ENCODE measurements around the gene OTULIN.

Gene OTULIN

DNA sequence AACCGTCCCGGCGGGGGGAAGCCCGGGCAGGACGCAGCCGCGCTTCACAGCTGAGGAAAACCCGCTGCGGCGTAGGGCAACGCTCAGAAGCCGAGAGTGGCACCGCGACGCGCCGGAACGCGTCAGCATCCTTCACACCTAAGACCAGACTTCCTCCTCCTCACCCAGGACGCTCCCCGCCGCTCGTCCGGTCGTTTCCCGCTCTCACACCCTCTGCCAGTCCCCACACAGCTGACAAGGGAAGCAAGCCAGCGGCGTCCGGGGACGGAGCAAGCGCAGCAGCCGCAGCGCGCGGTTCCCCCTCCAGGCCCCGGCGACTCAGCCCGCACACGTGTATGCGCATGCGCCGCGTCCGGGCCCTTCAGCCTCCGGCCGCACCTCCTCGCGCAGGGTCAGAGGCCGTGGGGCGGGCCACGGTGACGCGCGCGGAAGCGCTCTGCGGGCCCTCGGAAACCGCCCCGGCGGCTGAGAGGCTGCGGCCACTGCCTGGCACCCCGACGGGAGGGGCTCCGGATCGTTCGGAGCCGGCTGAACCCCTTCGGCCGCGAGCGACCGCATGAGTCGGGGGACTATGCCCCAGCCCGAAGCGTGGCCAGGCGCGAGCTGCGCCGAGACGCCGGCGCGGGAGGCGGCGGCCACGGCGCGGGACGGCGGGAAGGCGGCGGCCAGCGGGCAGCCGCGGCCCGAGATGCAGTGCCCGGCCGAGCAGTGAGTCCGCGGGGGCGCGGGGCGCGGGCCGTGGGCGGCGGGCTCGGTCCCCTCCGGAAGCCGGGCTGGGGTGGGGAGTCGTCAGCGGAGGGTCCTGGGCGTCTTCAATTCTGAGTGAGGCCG is at the start of gene OTULIN:
OTULIN (plus strand) TSS at position 449 of the 831 bp plus-strand sequence; CDS start at position 557, 108 bp downstream.
- DNase-seq (ENCODE audit: low read depth in 2 of 2), result peak; percentile 70 to 79

DNA sequence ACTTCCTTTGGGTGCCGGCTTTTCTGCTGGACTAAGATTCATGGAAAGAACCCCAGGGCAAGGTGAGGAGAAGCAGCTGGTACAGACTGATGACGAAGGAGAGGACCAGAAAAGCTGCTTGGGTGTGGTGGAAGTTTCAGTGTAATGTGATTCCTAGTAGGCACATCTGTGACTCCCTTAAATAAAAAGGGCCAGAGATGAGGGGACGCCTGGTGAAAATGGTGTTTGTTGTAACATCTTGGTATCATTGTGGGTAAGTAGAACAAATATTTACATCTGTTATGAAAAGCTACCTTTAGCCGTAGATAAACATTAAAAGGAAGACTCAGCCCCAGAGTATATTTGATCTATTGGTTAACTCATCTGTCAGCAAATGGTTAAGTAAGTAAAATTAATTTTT is 49.2 kb upstream of the OTULIN start:
- DNase-seq (ENCODE audit: low read depth in 2 of 2), result no peak

GRCh38 chr5:14617441-14617840 is 47.1 kb upstream of the OTULIN start:
- no peak for DNase-seq (ENCODE audit: low read depth in 2 of 2)

DNA sequence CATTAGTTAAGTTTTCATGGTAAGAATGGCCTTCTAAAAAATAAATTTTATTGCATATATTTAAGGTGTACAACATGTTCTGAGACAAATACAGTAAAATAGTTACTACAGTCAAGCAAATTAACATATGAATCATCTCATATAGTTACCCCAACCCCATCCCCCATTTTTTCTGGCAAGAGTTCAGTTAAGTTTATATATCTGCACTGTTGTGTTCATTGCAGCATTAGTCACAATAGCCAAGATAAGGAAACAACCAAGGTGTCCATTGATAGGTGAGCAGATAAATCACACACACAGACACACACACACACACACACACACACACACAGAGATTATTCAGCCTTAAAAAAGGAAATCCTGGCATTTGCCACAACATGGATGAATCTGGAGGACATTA is 37.2 kb upstream of the OTULIN start:
- no peak for DNase-seq (ENCODE audit: low read depth in 2 of 2)

GRCh38 chr5:14628346-14628745 is 36.2 kb upstream of the OTULIN start:
- peak in 1 of 2 experiments; percentile 23 for DNase-seq (ENCODE audit: low read depth in 2 of 2)

DNA sequence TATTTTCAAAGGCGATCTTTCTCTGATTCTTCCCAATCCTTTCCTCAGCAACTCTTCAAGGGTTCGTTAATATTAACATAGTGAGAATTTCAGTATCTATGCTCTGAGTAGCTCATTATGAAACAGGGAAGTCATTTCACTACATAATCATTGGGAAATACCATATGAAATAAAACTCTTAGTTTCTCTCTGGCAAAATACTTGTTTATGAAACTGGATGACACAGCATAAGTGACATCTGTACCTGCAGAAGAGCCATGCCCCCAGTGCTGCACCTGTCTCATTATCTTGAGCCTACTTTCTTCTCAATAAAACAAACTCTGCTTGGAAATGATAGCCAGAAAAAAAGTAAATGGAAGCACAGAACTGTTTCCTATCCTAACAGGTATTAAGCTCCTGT is 33.8 kb upstream of the OTULIN start:
- no peak for DNase-seq (ENCODE audit: low read depth in 2 of 2)

GRCh38 chr5:14635656-14636055 is 28.9 kb upstream of the OTULIN start:
- DNase-seq (ENCODE audit: low read depth in 2 of 2), result no peak

GRCh38 chr5:14640765-14641164 is 23.8 kb upstream of the OTULIN start:
- no peak for DNase-seq (ENCODE audit: low read depth in 2 of 2)

DNA sequence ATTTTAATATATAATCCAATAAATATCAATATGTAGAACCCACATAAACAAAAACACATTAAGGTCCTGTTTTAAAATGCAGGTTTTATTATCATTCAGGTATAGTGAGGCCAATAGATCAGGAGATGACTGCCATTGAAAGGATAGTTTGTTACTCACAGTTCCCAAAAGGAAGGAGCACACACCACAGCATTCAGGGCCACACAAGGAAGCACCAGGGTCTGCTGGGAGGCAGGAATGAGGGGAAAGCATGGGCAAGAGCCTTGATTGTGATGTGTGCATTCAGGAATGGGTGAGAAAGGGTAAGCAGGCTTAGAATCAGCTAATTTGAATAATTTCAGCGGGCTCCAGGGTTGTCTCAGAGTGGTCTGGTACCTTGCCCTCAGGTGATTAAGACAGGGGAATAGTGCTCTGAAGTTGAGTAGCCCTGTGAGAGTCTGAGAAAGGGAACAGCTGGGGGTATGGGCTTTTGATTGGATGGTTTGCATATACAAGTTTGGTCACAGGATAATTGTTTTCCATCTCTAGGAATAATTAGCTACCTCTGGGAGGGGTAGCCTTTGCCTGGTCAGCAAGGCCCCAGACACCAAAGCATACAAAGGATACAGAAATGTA is 19.8 kb upstream of the OTULIN start:
- DNase-seq (ENCODE audit: low read depth in 2 of 2), result no peak

DNA sequence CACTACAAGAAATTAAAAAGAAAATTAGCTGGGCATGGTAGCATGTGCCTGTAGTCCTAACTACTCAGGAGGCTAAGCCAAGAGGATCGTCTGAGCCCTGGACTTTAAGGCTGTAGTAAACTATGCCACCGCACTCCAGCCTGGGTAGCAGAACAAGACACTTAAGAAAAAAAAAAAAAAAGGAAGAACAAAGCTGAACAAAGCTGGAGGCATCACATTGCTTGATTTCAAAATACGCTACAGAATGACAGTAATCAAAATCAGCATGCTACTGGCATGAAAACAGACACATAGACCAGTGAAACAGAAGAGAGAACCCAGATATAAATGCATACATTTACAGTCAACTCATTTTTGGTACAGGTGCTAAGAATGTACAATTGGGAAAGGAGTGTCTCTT is 14.5 kb upstream of the OTULIN start:
- no peak for DNase-seq (ENCODE audit: low read depth in 2 of 2)

DNA sequence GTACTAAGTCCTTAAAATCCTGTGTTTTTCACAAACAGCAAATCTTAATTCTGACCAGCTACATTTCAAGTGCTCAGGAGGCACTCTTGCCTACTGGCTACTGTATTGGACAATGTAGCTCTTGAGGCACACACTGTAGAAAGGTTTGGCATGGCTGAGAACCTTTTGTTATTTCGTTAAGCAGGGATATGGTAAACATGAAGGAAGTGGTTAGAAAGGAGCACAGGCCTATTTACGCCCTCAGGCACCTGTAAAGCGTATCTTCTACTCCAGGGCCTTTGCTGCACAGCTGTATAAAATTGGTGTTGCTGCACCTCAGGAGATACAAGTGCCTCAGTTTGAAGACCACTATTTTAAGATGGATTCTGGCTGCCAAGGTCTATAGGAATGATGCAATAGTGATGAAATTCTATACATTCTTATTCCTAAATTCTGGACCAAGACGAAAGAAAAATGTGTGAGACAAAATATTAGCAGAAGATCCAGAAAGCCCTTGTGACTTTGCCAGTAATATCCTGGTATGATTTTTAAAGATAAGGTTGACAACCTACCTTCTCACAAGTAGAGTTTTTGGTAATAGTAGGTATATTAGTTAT is 9.3 kb upstream of the OTULIN start:
- no peak for DNase-seq (ENCODE audit: low read depth in 2 of 2)

DNA sequence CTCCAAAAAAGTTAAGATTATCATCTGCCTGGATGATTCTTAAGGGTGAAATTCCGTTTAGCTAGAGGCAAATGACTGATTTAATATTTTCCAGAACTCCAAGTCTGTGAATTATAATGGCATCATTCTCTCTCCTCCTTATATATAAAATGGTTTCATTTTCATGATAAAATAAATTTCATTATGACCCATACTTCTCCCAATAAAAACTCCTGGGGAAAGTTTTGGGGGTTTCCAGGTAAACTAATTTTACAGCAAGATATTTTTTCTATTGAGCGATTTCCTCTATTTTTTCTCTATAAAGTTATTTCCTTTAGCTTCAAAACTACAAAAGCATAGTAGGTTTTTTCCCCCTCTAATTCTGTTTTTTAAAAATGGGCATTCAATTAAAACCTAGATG is 7.6 kb upstream of the OTULIN start:
- DNase-seq (ENCODE audit: low read depth in 2 of 2), result no peak

DNA sequence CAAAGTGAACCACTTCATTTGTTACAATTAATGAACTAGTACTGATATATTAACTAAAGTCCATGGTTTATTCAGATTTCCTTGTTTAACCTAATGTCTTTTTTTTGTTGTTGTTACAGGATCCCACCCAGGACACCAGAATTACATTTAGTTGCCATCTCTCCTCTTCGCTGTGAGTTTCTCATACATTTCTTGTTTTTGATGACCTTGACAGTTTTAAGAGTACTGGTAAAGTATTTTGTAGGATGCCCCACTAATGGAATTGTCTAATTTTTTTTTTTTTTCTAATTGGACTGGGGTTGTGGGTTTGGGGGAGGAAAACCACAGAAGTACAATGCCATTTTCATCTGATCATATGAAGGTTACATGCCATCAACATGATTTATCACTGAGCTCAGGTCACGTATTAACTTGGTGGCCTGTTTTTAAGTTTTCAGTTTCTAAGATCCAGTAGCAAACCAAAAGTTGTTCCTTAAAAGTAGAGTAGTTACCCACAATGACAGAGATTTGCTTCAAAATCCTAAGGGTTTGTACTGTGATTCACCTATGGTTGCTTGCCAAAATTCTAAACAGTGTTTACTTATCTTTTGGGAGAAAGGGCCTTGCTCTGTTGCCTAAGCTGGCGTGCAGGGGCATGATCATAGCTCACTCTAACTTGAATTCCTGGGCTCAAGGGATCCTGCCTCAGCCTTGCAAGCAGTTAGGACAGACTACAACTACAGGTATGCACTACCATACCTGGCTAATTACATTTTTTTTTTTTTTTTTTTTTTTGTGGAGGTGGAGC is 4.5 kb upstream of the OTULIN start:
- no peak for DNase-seq (ENCODE audit: low read depth in 2 of 2)

- DNase-seq (ENCODE audit: low read depth in 2 of 2), result no peak
Observed at GRCh38 chr5:14660833-14661232, 3.7 kb upstream of the OTULIN start.

DNA sequence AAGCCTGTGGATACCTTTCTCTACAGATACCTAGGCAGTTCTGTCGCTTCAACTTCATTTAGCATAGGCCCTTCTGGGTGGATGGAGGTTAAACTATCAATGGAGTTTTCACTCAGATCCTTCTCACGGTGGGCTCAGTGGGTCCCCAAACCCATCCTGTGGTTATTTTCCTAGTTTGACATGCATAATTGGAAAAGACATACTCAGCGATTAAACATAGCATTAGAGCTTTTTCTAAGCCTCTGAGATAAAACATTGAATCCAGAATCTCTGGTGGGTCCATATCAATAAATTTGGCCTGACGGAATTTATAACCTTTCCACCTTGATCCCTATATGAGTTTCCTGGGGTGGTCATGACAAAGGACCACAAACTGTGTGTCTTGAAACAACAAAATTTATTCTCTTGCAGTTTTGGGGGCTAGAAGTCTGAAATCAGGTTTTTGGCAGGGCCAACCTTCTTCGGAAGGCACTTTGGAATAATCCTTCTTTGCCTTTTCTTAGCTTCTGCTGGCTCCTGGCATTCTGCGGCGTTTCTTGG is 1.7 kb upstream of the OTULIN start:
- no peak for DNase-seq (ENCODE audit: low read depth in 2 of 2)

GRCh38 chr5:14663734-14664269 is 716 bp upstream of the OTULIN start:
- DNase-seq (ENCODE audit: low read depth in 2 of 2), result no peak

GRCh38 chr5:14665101-14665822 is 744 bp downstream of the OTULIN start:
- no peak for DNase-seq (ENCODE audit: low read depth in 2 of 2)

- peak in 1 of 2 experiments; percentile 20 for DNase-seq (ENCODE audit: low read depth in 2 of 2)
Observed at GRCh38 chr5:14665949-14666348, 1.4 kb downstream of the OTULIN start.

DNA sequence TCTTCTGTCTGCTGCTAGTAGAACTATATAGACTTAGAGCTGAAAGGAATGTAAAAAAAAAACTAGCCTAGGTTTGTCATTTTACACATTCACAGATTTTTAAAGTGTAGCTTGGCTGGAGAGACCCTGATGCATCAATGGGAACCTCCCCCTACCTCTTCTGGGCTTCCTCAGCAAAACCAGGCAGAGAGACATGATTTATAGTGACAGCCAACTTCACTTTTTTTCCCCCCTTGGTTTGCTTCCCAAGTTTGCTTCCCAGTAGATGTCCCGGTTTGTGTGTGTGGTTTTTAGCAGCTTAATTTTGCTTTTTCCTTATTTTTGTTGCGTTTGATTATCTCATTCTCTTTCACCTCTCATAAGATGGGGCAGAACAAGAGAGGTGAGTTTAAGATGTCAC is 1.8 kb downstream of the OTULIN start:
- no peak for DNase-seq (ENCODE audit: low read depth in 2 of 2)

DNA sequence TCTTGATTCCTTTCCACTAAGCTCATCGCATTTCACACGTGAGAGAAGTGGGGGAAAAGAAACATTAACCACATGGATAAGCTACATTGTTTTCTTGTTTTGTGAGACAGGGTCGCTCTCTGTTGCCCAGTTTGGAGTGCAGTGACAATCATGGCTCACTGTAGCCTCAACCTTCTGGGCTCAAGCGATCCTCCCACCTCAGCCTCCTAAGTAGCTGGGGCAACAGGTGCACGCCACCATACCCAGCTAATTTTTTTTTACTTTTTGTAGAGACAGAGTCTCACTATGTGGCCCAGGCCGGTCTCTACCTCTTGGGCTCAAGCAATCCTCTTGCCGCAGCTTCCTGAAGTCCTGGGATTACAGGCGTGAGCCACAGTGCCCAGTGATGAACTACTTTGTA is 2.8 kb downstream of the OTULIN start:
- DNase-seq (ENCODE audit: low read depth in 2 of 2), result no peak

GRCh38 chr5:14667770-14668169 is 3.3 kb downstream of the OTULIN start:
- no peak for DNase-seq (ENCODE audit: low read depth in 2 of 2)

All from stimulated activated CD4-positive, alpha-beta T cell treated with anti-CD3 and anti-CD28 coated beads, Interleukin-12 subunit alpha, Interleukin-12 subunit beta, amount 100 ng/mL, for 24 hours (primary cell).